Urinary bladder (tissue), 4 donors: ENCODE results near the gene KCP. TPM values are rescaled to one million over a fixed set of nuclear protein-coding genes. Genes with fewer than 3 reads are reported as not detected.

ENCODE experiments used
- DNase-seq: peaks from one replicate; pipeline ENCODE4 v3.0.0-alpha.2; 2015; ENCODE audit errors: extremely low spot score
- H3K27ac ChIP-seq: one replicate; pipeline ENCODE4 v1.5.1; 2013; ENCODE audit warnings: low read depth, mild to moderate bottlenecking, moderate library complexity
- H3K36me3 ChIP-seq: one replicate; pipeline ENCODE4 v1.6.1; 2013; ENCODE audit warnings: mild to moderate bottlenecking, moderate library complexity; ENCODE audit not compliant: insufficient read depth
- H3K4me1 ChIP-seq: one replicate; pipeline ENCODE4 v1.6.1; 2013; ENCODE audit warnings: mild to moderate bottlenecking, moderate library complexity; ENCODE audit not compliant: insufficient read depth
- H3K4me3 ChIP-seq: one replicate; pipeline ENCODE4 v1.5.1; 2013; ENCODE audit warnings: low read depth, low read length
- WGBS: extraction: QIAGEN DNeasy Blood & Tissue Kit; methylation state at CpG from one replicate; pipeline ENCODE4 v1.1.7; 2013; 5-methylcytosine and 5-hydroxymethylcytosine counted together
- polyA plus RNA-seq: library from polyadenylated mRNA; stranded (reverse); fragments of 200-250 nt; gene quantifications from one replicate; pipeline ENCODE4 v1.2.3, GENCODE V29; 2013
- total RNA-seq: library from RNA; depleted of rRNA; stranded (reverse); fragments of >200 nt; gene quantifications from one replicate; pipeline ENCODE4 v1.2.3, GENCODE V29; 2014
- donor health status: healthy with polysubstance abuse.
- donor health status: healthy.

The KCP gene
- total and polyA plus RNA-seq, 2 donors: 0.42 to 1.4 TPM

GRCh38 chr7:128876978-128877755 lies 33.3 kb downstream of the KCP start:
- 92% methylated on average over 32 of the region's 32 CpGs for WGBS
- H3K4me1 ChIP-seq: no peaks in the 10 kb centered on the region
- no peaks in the 10 kb centered on the region for H3K36me3 ChIP-seq
- no peak for DNase-seq
- no peak overlapping the region for H3K4me3 ChIP-seq
- H3K27ac ChIP-seq: no peak overlapping the region

- WGBS: 88% methylated on average over 5 of the region's 5 CpGs
- Histone ChIP-seq H3K4me1 (no peaks in the 10 kb centered on the region), H3K36me3 (no peaks in the 10 kb centered on the region), H3K27ac (no peak overlapping the region), H3K4me3 (no peak overlapping the region)
- DNase-seq: no peak
These were observed 33.9 kb downstream of the KCP start for GRCh38 chr7:128876586-128876977.

GRCh38 chr7:128876127-128876526 lies 34.4 kb downstream of the KCP start:
- Histone ChIP-seq H3K27ac (no peak overlapping the region), H3K36me3 (no peaks in the 10 kb centered on the region), H3K4me1 (no peaks in the 10 kb centered on the region), H3K4me3 (no peak overlapping the region)
- WGBS: 79% methylated on average over 3 of the region's 3 CpGs
- no peak for DNase-seq

- WGBS: 73% methylated on average over 8 of the region's 8 CpGs
- H3K36me3 ChIP-seq: no peaks in the 10 kb centered on the region
- H3K27ac ChIP-seq: no peak overlapping the region
- H3K4me3 ChIP-seq: no peak overlapping the region
- H3K4me1 ChIP-seq: no peaks in the 10 kb centered on the region
- no peak for DNase-seq
These were observed 35.0 kb downstream of the KCP start for GRCh38 chr7:128875523-128875948.

- WGBS: 75% methylated on average over 22 of the region's 22 CpGs
- no peak for DNase-seq
- no peaks in the 10 kb centered on the region for H3K36me3 ChIP-seq
- H3K4me3 ChIP-seq: no peak overlapping the region
- no peak overlapping the region for H3K27ac ChIP-seq
- H3K4me1 ChIP-seq: no peaks in the 10 kb centered on the region
These were observed 36.1 kb downstream of the KCP start for GRCh38 chr7:128874140-128875031.

- Histone ChIP-seq H3K36me3 (no peaks in the 10 kb centered on the region), H3K4me1 (no peaks in the 10 kb centered on the region), H3K27ac (no peak overlapping the region), H3K4me3 (no peak overlapping the region)
- 81% methylated on average over 9 of the region's 9 CpGs for WGBS
- no peak for DNase-seq
These were observed 37.3 kb downstream of the KCP start for GRCh38 chr7:128873234-128873633.

GRCh38 chr7:128872394-128872824 lies 38.1 kb downstream of the KCP start:
- H3K4me3 ChIP-seq: no peak overlapping the region
- no peaks in the 10 kb centered on the region for H3K36me3 ChIP-seq
- no peak overlapping the region for H3K27ac ChIP-seq
- 67% methylated on average over 13 of the region's 13 CpGs for WGBS
- DNase-seq: no peak
- no peaks in the 10 kb centered on the region for H3K4me1 ChIP-seq

- no peak for DNase-seq
These were observed 39.5 kb downstream of the KCP start for GRCh38 chr7:128871050-128871449.

GRCh38 chr7:128869944-128870285 lies 40.6 kb downstream of the KCP start:
- no peaks in the 10 kb centered on the region for H3K4me1 ChIP-seq
- no peak overlapping the region for H3K27ac ChIP-seq
- WGBS: 9% methylated on average over 30 of the region's 30 CpGs
- no peaks in the 10 kb centered on the region for H3K36me3 ChIP-seq
- H3K4me3 ChIP-seq: peak overlapping the region; percentile 40
- no peak for DNase-seq

More at GRCh38 chr7:128871050-128871449, 39.5 kb downstream of the KCP start:
- Histone ChIP-seq H3K4me1 (no peaks in the 10 kb centered on the region), H3K36me3 (no peaks in the 10 kb centered on the region), H3K4me3 (no peak overlapping the region), H3K27ac (no peak overlapping the region)
- 97% methylated on average over 5 of the region's 5 CpGs for WGBS

- H3K27ac ChIP-seq: no peak overlapping the region
- no peak for DNase-seq
- WGBS: under 1% methylated on average over 86 of the region's 86 CpGs
- H3K36me3 ChIP-seq: no peaks in the 10 kb centered on the region
- no peaks in the 10 kb centered on the region for H3K4me1 ChIP-seq
- H3K4me3 ChIP-seq: peak overlapping the region; percentile 40
These were observed 41.2 kb downstream of the KCP start for GRCh38 chr7:128869138-128869943.

GRCh38 chr7:128868624-128869137 lies 41.8 kb downstream of the KCP start:
- H3K36me3 ChIP-seq: no peaks in the 10 kb centered on the region
- DNase-seq: no peak
- H3K27ac ChIP-seq: no peak overlapping the region
- H3K4me1 ChIP-seq: no peaks in the 10 kb centered on the region
- H3K4me3 ChIP-seq: peak overlapping the region; percentile 40
- 56% methylated on average over 13 of the region's 13 CpGs for WGBS

- Histone ChIP-seq H3K36me3 (no peaks in the 10 kb centered on the region), H3K4me1 (no peaks in the 10 kb centered on the region), H3K4me3 (no peak overlapping the region), H3K27ac (no peak overlapping the region)
- DNase-seq: no peak
- 79% methylated on average over 11 of the region's 11 CpGs for WGBS
These were observed 42.5 kb downstream of the KCP start for GRCh38 chr7:128867842-128868623.
